ENCODE measurements around the gene RPL41. TPM values are rescaled to one million over a fixed set of nuclear protein-coding genes. Genes with fewer than 3 reads are reported as not detected.
"Not testable (repeated sequence)": the region's sequence is repeated elsewhere in the genome, so short reads cannot be mapped to it uniquely, and the experiment has no call there.

Gene RPL41
- total RNA-seq, 2 donors from 2014 or later, result 2,363 to 2,700 TPM

DNA sequence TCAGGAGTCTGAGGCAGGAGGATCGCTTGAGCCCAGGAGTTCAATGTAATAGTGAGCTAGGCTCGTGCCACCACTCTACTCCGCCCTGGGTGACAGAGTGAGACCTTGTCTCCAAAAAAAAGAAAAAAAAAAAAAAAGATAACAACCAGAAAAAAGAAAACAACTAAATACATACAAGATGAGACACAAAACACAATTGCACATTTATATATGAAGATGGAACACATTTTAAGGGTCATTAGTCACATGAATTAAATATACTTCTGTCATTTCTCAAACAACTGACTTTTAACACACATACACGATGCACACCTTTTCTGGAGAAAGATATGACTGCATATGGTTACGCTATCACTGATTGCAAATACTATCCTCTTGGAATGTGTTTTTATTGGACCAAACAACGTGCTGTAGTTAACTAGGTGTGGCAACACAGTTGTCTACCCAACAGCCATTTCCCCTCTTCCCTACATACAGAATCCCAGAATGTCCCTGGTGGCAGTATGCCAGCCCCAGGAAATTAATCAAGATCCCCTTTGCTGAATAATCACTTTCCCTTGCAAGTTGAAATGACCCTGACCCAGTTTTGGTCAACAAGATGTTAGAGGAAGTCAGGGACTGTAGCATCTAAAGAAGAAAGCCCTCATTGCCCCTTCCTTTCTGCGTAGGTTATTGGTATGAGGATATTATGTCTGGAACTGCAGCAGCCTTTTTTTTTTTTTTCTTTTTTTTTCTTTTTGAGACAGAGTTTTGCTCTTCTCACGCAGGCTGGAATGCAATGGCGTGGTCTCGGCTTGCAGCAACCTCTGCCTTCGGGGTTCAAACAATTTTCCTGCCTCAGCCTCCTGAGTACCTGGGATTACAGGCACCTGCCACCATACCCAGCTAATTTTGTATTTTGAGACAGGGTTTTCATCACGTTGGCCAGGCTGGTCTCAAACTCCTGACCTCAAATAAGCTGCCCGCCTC, 30.3 kb downstream of the RPL41 start:
- Mint-ChIP-seq H3K27me3 (no peaks in the 10 kb centered on the region), H3K9me3 (no peaks in the 10 kb centered on the region), H3K36me3 (peaks cover 7% of the 10 kb centered on the region), H3K4me1 (ENCODE audit: low read depth in 2 of 2) (peaks cover 18 to 19% of the 10 kb centered on the region in 2 donors), H3K27ac (no peak overlapping the region), H3K4me3 (no peak overlapping the region)
- no peak for DNase-seq (ENCODE audit: low spot score)
- no peak for ATAC-seq

DNA sequence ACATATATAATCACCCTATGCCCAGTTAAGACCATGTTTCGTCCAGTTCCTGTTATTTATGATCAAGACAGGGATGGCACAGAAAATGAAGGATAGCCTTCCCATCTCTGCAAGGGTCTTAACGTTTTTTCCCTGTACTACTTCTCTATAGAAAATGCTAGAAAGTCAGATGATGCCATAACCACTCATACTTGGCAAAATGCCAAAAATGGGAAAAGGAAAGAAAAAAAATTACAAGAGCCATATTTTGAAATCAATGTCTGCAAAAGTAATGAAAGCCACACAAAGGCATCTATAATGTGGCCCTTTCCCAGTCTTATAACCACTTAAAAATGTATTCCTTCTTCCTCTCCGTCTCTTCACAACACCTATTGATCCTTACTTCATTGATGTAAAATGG, 34.1 kb downstream of the RPL41 start:
- H3K4me3 Mint-ChIP-seq, result peak overlapping the region; percentile 9
- ATAC-seq (no peak), DNase-seq (ENCODE audit: low spot score) (no peak)
- no peaks in the 10 kb centered on the region for H3K36me3 Mint-ChIP-seq
- H3K27me3 Mint-ChIP-seq, result no peaks in the 10 kb centered on the region
- H3K4me1 Mint-ChIP-seq (ENCODE audit: low read depth in 2 of 2), result peaks cover 20 to 24% of the 10 kb centered on the region in 2 donors
- H3K27ac Mint-ChIP-seq, result peak overlapping the region; percentile 99
- no peaks in the 10 kb centered on the region for H3K9me3 Mint-ChIP-seq

DNA sequence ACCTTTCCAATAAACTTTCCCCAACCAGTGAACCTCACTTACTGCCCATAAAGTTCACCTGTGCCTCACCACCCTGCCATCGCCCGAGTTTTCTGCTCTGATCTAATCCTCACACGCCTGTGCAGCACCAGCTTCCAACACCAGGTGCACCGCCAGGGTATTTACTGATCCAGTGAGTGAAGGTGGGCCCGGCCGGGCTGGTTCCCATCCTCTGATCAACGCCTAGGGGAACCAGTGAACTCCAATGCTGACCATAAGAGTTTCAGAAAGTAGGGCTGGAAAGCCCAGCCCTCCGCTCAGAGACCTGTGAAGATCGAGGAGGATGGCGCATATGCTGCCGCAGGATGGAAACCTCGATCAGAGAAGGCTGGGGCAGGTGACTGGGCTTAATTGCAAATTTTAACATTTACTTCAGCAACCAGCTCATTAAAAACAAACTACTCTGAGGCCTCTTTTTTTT, 35.3 kb downstream of the RPL41 start:
- ATAC-seq (peak; percentile 64 to 71), DNase-seq (ENCODE audit: low spot score) (no peak)
- peak overlapping the region; percentile 89 for H3K4me3 Mint-ChIP-seq
- no peaks in the 10 kb centered on the region for H3K27me3 Mint-ChIP-seq
- no peaks in the 10 kb centered on the region for H3K9me3 Mint-ChIP-seq
- peak overlapping the region; percentile 99 for H3K27ac Mint-ChIP-seq
- no peaks in the 10 kb centered on the region for H3K36me3 Mint-ChIP-seq
- peaks cover 22 to 25% of the 10 kb centered on the region in 2 donors for H3K4me1 Mint-ChIP-seq (ENCODE audit: low read depth in 2 of 2)

DNA sequence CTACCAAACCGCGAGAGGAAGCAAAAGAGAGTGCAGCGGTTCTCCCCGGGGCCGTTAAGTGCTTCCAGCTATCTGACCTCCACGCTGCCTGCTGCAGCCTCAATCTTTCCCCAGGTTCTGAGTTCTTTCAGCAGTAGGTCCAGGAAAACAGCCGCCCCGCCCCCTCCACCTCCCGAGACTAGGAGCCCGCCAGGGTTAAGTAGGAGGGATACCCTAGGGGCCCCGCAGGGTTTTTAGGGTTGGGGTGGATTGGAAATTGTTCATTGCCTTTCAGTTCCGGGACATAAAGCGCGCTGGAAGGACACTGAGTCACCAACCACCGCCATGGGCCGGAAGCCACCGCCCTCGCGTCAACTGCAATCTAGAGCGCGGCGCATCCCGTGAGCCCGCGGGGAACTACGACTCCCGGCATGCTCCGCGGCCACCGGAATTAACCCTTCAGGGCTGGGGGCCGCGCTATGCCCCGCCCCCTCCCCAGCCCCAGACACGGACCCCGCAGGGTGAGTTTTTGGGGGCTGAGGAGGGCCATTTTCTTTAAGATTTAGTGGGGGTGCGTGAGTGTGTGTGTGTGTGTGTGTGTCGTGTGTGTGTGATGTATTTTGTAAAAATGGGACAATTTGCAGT, 35.8 kb downstream of the RPL41 start, which contains the start of gene MYL6B:
Gene MYL6B (plus strand): TSS at position 456 of the 624 bp plus-strand sequence. CDS start 1,332 bp downstream, outside the sequence.
- Mint-ChIP-seq H3K36me3 (no peaks in the 10 kb centered on the region), H3K4me1 (ENCODE audit: low read depth in 2 of 2) (peaks cover 25 to 29% of the 10 kb centered on the region in 2 donors), H3K9me3 (no peaks in the 10 kb centered on the region), H3K27ac (peak within 1 kb of the TSS; percentile 99), H3K4me3 (peak within 1 kb of the TSS; percentile 89), H3K27me3 (no peaks in the 10 kb centered on the region)
- ATAC-seq (peak; percentile 96 to 98), DNase-seq (ENCODE audit: low spot score) (peak; percentile 94)

DNA sequence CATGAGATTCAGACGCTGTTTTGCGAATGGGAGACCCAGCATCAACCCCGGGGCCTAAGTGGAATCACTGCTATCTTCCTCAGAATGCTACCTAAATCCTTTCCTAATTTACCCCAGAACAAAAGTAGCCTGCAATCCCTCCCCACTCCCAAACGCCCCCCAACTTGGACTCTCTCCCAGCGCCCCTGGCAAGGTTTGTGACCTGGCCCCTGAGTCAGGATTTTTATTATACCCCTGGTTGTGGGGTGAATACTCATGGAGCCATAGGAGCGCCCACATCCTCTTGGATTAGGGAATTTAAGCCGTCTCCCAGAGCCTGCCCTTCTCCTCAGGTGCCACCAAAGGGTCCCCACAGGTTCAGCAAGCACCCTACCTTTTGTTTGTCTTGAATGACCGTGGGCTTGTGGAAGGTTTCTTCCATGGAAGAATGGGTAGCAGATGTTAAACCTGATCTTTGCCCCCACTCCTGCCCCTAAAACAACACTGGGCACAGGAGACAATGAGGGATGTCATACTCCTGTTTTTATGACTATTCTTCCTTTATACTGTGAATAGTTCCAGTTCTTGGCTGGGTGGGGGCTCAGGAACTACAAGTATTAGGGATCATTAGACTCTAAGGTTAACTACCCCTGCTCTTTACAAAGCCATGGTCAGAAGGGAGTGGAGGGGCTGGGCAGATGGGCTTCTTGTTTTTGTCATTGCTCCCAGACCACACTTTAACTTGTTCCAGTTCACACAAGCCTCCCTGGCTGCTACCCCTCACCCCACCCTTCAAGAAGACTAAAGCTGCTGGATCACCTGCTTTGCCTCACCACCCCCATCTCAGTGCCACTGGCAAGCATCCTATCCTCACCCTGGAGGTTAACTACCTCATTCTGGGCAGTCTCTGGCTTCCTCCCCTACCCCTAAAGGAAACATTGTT, 36.6 kb downstream of the RPL41 start:
- ATAC-seq, result no peak
- Mint-ChIP-seq H3K9me3 (no peaks in the 10 kb centered on the region), H3K27ac (peak overlapping the region; percentile 99), H3K27me3 (no peaks in the 10 kb centered on the region), H3K4me3 (peak overlapping the region; percentile 89), H3K36me3 (peaks cover 2% of the 10 kb centered on the region), H3K4me1 (ENCODE audit: low read depth in 2 of 2) (peaks cover 29 to 31% of the 10 kb centered on the region in 2 donors)
- no peak for DNase-seq (ENCODE audit: low spot score)

DNA sequence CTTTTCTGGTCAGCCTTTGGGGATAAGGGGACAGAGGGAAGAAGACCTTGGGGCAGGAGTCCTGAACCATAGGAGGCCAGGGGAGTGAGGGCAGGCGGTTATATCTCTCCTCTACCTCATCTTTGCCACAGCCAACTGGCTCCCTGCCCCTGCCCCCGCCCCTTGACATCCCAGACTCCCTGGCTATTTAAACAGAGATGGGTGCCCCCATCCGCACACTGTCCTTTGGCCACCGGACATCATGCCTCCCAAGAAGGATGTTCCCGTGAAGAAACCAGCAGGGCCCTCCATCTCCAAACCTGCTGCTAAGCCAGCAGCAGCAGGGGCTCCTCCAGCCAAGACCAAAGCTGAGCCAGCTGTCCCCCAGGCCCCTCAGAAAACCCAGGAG, 37.2 kb downstream of the RPL41 start:
- DNase-seq (ENCODE audit: low spot score), result no peak

DNA sequence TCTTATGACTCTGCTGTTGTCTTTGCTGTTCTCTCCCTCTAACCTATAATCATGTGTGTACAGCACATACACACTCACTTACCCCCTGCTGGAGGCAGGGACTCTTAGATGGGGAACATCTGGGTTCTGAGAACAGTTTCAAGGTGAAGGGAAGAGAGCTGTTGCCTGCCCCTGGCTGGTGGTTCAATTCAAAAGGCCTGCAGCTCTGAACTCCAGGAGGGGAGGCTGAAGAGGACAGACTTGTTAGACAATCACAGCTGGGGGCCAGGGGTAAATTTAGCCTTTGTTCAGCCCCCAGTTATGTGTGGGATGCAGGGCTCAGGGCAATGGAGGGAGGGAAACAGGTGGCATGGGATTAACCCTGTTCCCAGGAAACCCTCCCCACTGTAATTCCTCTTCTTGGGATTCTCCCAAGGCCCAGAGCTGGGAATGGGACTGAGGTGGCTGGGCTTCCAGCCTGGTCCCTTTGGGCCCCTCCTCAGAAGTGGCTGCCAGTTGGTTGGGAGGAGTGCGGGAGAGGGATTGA, 37.9 kb downstream of the RPL41 start:
- Mint-ChIP-seq H3K36me3 (peaks cover 15% of the 10 kb centered on the region), H3K27me3 (no peaks in the 10 kb centered on the region), H3K4me3 (no peak overlapping the region), H3K9me3 (no peaks in the 10 kb centered on the region), H3K27ac (no peak overlapping the region), H3K4me1 (ENCODE audit: low read depth in 2 of 2) (peaks cover 36 to 40% of the 10 kb centered on the region in 2 donors)
- DNase-seq (ENCODE audit: low spot score) (no peak), ATAC-seq (no peak)

More for the DNA sequence above, 37.2 kb downstream of the RPL41 start:
- ATAC-seq, result no peak
- H3K9me3 Mint-ChIP-seq, result no peaks in the 10 kb centered on the region
- peak overlapping the region; percentile 89 for H3K4me3 Mint-ChIP-seq
- H3K4me1 Mint-ChIP-seq (ENCODE audit: low read depth in 2 of 2), result peaks cover 30 to 34% of the 10 kb centered on the region in 2 donors
- peak overlapping the region in 1 of 2 donors; percentile 99 for H3K27ac Mint-ChIP-seq
- H3K27me3 Mint-ChIP-seq, result no peaks in the 10 kb centered on the region
- peaks cover 8% of the 10 kb centered on the region for H3K36me3 Mint-ChIP-seq

DNA sequence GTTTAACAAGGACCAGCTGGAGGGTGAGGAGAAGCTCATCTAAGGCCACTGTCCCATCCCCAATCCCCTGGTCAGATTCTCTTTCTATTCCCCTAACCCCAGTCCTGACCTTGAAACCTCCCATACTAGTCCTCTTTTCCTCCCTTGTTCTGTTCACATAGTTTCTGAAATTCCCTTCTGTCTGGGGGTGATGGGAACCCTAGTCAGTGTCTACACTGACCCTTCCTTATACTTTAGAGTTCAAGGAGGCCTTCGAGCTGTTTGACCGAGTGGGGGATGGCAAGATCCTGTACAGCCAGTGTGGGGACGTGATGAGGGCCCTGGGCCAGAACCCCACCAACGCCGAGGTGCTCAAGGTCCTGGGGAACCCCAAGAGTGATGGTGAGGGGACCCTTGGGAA, 38.4 kb downstream of the RPL41 start:
- H3K9me3 Mint-ChIP-seq, result no peaks in the 10 kb centered on the region
- peaks cover 20% of the 10 kb centered on the region for H3K36me3 Mint-ChIP-seq
- DNase-seq (ENCODE audit: low spot score), result no peak
- no peak for ATAC-seq
- H3K27ac Mint-ChIP-seq, result peak overlapping the region in 1 of 2 donors; percentile 76
- H3K4me1 Mint-ChIP-seq (ENCODE audit: low read depth in 2 of 2), result peaks cover 41 to 45% of the 10 kb centered on the region in 2 donors
- H3K4me3 Mint-ChIP-seq, result peak overlapping the region; percentile 11
- H3K27me3 Mint-ChIP-seq, result no peaks in the 10 kb centered on the region

DNA sequence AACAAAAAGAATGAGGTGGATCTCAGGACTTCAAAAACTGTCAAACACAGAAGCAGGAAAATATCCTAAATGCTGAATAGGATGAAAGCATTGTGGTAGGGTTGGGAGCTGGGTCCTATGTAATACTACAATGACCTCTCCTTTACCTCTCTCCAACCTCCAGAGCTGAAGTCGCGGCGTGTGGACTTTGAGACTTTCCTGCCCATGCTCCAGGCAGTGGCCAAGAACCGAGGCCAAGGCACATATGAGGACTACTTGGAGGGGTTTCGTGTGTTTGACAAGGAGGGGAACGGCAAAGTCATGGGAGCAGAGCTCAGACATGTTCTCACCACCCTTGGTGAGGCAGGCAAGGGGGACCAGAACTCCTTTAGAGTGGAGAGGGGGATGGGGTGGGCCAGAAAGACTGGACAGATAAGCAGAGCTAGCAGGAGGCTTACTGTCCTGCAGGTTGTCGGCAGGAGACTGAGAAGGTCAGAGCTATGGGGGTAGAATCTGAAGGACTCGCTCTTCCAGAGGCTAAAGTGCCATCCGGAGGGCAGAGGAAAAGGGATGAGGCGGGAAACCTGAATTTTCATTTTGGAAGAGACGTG, 38.9 kb downstream of the RPL41 start:
- H3K36me3 Mint-ChIP-seq, result peaks cover 25% of the 10 kb centered on the region
- peak overlapping the region in 1 of 2 donors; percentile 76 for H3K27ac Mint-ChIP-seq
- peak overlapping the region; percentile 11 for H3K4me3 Mint-ChIP-seq
- H3K27me3 Mint-ChIP-seq, result no peaks in the 10 kb centered on the region
- ATAC-seq (no peak), DNase-seq (ENCODE audit: low spot score) (no peak)
- peaks cover 43 to 47% of the 10 kb centered on the region in 2 donors for H3K4me1 Mint-ChIP-seq (ENCODE audit: low read depth in 2 of 2)
- no peaks in the 10 kb centered on the region for H3K9me3 Mint-ChIP-seq

DNA sequence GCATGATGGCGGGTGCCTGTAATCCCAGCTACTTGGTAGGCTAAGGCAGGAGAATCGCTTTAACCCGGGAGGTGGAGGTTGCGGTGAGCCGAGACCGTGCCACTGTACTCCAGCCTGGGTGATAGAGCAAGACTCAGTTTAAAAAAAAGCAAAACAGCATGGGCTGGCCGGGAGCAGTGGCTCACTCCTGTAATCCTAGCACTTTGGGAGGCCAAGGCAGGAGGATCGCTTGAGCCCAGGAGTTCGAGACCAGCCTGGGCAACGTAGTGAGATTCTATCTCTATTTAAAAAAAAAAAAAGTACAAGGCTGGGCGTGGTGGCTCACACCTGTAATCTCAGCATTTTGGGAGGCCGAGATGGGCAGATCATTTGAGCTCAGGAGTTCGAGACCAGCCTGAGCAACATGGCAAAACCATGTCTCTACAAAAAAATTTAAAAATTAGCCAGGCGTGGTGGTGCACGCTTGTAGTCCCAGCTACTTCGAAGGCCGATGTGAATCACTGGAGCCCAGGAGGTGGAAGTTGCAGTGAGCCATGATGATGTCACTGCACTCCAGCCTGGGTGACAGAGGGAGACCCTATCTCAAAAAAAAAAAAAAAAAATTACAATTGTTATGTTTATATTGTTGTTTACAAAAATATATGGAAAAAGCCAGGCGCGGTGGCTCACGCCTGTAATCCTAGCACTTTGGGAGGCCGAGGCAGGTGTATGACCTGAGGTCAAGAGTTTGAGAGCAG, 40.2 kb downstream of the RPL41 start:
- not testable (repeated sequence) for H3K9me3 Mint-ChIP-seq; DNase-seq (ENCODE audit: low spot score); H3K27me3 Mint-ChIP-seq; ATAC-seq
- Mint-ChIP-seq H3K27ac (peak overlapping the region; percentile 94 to 98), H3K4me3 (peak overlapping the region; percentile 100), H3K36me3 (peaks cover 35% of the 10 kb centered on the region), H3K4me1 (ENCODE audit: low read depth in 2 of 2) (peaks cover 45 to 50% of the 10 kb centered on the region in 2 donors)

DNA sequence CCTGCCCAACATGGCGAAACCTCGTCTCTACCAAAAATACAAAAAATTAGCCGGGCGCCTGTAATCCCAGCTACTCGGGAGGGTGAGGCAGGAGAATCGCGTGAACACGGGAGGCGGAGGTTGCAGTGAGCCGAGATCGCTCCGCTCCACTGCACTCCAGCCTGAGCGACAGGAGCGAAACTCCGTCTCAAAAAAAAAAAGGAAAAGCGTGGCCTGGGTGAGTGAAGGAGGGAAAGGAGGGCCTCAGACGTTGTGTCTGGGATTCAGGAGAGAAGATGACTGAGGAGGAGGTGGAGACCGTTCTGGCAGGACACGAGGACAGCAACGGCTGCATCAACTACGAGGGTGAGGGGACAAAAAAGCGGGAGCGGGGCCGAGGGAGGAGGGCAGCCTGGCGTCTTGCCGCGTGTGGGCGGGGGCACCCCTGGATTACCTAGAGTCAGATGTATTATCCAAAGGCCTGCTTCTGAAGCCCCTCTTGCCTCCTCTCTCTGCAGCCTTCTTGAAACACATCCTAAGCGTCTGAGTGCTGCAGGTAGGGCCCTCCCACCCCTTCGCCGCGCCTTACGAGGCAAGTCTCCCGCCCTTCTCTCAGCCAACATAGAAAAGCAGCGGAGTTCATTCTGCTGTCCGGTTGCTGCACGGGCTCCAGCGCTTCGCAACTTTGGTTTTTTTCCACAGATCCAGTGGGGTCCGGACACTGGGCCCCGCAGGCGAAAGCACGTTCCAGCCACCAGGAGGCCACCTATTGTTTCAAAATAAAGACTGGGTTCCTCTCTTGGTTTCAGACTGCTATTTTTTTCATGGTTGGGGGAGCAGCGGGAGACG, 41.0 kb downstream of the RPL41 start:
- Mint-ChIP-seq H3K27me3 (no peaks in the 10 kb centered on the region), H3K9me3 (no peaks in the 10 kb centered on the region), H3K4me1 (ENCODE audit: low read depth in 2 of 2) (peaks cover 42 to 47% of the 10 kb centered on the region in 2 donors), H3K27ac (peak overlapping the region; percentile 94 to 98), H3K36me3 (peaks cover 35% of the 10 kb centered on the region), H3K4me3 (peak overlapping the region; percentile 100)
- peak; percentile 25 to 55 for ATAC-seq
- no peak for DNase-seq (ENCODE audit: low spot score)

All from natural killer cell treated with Interleukin-12 subunit alpha and Interleukin-12 subunit beta and Interleukin-15 and Interleukin-18, amount 100 ng/mL, for 72 hours (primary cell).